AG08395 (cell line): Measurements from ENCODE around the gene ZFP69B.
"Not testable (repeated sequence)": the region's sequence is repeated elsewhere in the genome, so short reads cannot be mapped to it uniquely, and the experiment has no call there.

Experiments used
- DNase-seq: peaks from one replicate; pipeline ENCODE4 v3.0.0; 2012; ENCODE audit warnings: mixed read lengths, low spot score

ZFP69B gene

DNA sequence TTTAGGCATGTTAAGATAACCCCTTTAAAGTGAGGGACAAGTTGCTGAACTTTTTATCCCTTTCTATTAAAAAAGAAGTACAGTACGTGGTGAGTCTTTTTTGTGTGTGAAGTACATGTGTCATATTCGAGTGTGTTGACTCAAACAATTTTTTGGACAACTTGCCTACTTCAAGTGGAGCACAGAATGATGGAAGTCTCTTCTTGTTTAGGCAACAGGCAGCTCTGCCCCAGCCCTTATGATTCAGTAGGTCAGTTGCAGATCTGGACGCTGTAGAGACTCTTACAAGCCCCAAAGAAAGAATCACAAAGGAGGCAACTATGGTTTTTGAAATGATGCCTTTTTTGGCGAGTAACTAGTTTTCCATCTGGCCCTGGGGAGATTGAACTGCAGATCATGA lies 14.4 kb upstream of the ZFP69B start:
- no peak for DNase-seq

DNA sequence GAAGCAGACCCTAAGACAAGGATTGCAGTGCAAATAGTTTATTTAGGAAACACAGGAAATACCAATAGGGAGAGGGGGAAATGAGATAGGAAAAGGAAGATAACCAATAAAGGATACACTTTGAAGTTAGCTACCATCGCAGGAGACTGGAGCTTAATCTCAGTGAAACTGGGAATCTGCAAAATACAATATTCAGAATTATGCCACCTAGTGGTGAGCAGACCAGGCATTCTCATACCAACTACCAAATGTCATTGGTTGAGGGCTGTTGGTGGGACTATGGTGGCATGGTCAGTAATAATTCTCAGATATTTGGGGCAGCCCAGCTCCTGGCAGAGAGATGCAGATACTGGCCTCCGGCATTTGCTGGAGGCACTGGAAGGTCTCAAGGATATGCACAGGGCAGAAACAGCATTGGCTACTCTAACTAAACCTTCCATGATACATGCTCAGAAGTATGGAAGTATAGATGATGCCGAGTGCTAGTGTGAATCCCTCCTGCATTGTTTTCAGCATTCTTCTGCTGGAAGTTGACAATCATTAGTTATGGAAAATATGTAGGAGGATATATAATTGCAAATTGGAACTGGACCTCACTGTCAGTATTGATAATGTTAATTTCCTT lies 11.8 kb upstream of the ZFP69B start:
- peak; percentile 59 for DNase-seq

- DNase-seq, result no peak
These were observed 11.0 kb upstream of the ZFP69B start for GRCh38 chr1:40439247-40439646.

DNA sequence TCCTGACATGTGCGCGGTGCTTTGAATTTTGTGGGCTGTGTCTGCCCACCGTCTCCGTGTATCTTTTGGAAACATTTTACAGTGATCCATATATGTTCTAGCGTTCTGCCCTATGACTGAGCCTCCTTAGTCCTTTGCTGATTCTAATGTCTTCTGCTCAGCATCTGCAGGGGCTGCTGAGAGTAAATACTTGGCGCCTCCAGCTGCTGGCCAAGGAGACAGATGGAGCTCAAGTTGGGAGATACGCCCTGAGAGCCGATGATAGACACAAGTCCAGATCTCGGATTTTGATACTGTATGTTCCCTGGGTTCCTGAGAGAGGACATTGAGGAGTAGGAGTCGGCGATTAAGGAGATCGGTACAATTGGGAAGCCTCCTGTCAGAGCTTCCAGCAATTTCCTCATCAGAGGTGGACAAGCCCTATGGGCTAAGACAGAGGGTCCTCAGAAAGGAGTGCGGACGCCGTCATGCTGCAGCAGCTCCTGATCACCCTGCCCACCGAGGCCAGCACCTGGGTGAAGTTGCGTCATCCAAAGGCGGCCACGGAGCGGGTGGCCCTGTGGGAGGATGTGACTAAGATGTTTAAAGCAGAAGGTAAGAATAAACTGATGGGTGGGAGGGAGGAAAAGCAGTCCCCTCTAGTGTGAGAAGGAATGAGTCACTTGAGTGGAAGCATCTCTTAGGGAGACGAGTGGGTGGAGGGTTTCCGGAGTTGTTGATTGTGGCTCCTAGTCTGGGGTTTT lies 390 bp downstream of the ZFP69B start:
- DNase-seq, result peak; percentile 32

DNA sequence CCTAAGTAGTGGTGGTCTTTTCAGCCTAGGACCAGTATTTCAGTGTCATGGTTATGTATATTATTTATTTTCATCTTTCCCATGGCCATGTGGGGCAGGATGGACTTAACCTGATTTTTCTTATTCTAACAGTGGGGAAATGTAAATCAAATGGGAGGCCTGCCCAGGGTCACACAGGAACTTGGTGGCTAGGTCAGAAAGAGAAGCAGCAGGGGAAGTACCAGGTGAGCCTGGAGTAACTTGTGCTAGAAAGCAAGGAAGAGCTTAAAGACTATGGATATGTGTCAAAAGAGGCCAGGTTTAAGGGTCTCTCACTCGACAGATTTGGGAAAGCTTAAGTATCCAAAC lies 936 bp downstream of the ZFP69B start:
- no peak for DNase-seq

DNA sequence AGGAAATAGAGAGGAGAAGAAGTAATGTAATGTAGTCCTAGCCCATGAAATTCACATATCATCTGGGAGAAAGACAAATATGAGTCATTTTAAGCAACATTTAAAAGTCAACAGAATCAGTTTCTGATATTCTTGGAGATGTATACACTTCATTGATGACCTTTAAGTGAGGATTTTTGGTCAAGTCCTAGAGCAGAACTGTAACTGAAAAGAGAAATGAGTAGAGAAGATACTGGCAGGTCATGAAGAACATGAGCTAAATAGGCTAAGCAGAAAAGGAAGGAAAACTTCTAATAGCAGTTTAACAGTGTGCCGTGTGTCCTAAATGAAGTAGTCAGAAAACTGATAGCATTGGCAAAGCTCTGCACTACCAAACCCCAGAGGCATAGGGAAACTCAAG lies 4.6 kb downstream of the ZFP69B start:
- no peak for DNase-seq

DNA sequence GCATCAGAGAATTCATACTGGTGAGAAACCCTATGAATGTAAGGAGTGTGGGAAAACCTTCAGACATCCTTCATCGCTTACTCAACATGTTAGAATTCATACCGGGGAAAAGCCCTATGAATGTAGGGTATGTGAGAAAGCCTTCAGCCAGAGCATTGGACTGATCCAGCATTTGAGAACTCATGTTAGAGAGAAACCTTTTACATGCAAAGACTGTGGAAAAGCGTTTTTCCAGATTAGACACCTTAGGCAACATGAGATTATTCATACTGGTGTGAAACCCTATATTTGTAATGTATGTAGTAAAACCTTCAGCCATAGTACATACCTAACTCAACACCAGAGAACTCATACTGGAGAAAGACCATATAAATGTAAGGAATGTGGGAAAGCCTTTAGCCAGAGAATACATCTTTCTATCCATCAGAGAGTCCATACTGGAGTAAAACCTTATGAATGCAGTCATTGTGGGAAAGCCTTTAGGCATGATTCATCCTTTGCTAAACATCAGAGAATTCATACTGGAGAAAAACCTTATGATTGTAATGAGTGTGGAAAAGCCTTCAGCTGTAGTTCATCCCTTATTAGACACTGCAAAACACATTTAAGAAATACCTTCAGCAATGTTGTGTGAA lies 12.8 kb downstream of the ZFP69B start:
- no peak for DNase-seq

DNA sequence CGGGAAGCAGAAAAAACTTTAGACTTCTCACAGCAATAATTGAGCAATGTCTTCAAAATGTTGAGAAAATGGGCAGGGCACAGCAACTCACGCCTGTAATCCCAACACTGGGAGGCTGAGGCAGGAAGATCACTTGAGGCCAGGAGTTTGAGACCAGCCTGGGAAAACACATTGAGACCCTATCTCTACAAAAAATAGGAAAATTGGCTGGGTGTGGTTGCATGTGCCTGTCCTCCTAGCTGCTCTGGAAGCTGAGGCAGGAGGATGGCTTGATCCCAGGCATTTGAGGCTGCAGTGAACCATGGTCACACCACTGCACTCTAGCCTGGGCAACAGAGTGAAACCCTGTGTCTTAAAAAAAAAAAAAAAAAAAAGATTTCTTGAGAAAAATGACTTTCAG lies 19.1 kb downstream of the ZFP69B start:
- no peak for DNase-seq

DNA sequence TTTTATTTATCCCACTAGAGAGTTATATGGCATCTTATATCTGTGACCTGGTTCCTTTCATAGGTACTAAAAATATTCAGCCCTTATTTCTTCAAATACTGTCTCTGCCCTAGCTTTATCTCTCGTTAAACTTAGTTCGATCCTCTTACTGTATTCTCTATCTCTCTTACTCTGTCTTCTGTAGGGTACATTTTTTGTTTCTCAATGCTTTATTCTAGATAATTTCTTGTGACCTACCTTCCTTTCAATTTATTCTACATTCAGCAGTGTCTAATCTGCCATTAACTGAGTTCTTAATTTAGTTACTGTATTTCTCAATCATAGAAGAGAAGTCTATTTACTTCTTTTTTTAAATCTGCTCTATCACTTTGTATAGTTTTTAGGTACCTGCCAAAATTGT lies 25.0 kb downstream of the ZFP69B start:
- DNase-seq, result no peak

GRCh38 chr1:40476924-40477677 lies 26.8 kb downstream of the ZFP69B start, which contains the start of gene ZFP69:
TSS of gene ZFP69 (plus strand) at chr1:40477290. CDS start at chr1:40479362, 2,072 bp downstream.
- DNase-seq, result peak; percentile 86

- DNase-seq, result peak; percentile 17
These were observed 27.4 kb downstream of the ZFP69B start for GRCh38 chr1:40477678-40478053.

DNA sequence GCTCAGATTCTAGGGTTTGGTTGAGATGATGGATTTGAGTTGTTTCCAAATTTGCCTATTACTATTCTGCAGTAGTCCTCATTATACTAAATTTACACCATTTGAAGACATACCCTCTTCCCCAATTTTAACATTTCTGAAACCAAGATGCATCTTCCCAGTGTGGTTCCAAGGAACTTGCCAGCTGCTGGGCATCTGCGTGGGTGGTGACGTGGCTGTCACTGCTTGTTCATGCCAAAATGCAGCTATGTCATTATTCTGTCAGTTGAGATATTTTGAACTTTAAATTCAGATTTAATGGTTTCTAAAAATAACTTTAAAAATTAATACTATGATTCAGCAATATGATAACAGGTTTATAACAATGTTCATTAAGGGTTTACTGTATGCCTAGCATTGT lies 28.0 kb downstream of the ZFP69B start:
- DNase-seq, result peak; percentile 6

GRCh38 chr1:40479156-40479555 lies 28.9 kb downstream of the ZFP69B start:
- no peak for DNase-seq

- DNase-seq, result no peak
These were observed 45.1 kb downstream of the ZFP69B start for GRCh38 chr1:40495315-40495903.

DNA sequence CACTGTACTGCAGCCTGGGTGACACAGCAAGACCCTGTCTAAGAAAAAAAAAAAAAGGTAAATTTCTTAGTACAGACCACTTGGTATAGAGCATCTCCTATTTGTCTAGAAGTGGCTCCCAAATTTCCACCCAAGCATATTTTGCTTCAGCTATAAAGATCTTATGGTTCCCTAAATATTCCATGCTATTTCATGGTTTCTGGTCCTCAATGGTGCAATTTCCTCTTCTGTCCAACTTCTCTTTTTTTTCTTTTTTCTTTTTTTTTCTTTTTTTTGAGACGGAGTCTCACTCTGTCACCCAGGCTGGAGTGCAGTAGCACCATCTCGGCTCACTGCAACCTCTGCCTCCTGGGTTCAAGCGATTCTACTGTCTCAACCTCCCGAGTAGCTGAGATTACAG lies 52.4 kb downstream of the ZFP69B start:
- DNase-seq, result not testable (repeated sequence)

DNA sequence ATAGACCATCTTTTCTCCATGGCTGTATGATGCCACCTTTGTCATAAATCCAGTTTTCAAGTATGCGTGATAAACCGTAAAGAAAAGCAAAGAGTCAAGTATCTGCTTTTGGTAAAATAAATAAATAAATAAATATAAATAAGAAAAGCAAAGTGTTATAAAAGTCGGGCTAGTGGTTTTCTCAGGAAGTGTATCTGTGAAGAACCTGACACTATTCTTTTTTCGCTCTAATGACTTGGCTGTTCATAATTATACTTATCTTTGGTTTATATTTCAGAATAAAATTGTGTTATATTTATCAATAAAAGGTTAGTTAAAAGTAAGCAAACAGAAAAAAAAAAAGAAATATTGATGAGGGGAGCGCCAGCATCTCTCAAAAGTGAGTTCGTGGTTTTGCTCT lies 57.7 kb downstream of the ZFP69B start:
- no peak for DNase-seq

DNA sequence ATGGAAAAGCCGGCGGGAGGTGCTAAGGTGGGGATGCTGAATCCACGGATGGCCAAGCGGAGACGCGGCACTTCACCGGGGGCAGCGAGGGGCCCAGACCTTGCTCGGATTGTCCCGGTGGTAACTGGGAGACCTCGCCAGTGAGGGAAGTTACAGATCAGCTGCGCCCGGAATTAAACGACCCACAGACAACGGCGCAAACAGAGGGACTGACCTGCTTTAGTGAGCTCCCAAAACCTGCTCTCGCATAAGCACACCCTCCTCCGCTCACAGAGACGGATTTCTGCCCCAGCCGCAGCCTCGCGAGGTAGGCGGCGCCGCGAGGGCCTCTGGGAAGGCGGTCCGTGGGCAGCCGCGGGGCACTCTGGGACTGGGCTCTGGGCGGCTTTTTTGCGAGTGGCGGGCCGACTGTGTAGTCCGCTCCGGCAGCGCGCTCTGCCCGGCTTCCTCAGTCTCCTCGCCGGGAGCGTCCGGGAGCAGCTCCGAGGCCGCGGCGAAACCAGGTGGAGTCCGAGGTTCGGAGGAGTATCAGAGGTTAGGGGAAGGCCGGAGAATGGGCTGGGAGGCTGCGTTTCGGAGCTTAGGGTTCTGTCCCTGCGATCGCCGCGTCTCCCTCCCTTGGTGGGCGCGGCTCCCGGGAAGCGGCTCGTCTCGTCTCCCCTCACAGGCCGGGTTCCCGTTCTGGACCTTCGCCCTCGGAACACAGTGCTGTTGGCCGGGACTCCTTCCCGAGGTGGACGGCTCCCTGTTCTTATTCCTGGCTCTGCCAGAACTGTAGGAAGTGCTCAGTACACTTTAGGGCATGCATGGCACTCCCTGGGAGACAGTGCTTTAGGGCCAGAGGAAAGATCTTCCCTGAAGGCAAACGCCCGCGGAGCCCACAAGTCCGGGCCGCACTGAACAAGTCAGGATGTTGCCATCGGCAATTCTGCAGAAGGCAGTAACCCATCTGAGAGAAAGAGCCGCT lies 58.4 kb downstream of the ZFP69B start, which contains the start of gene EXO5:
Gene EXO5, plus strand, starts transcription at position 393 of the 967 bp plus-strand sequence. CDS start 5,778 bp downstream, outside the sequence.
- peak; percentile 81 for DNase-seq
